K562 (cell line): ENCODE measurements around the gene RBM20. TPM values are rescaled to one million over a fixed set of nuclear protein-coding genes. Genes with fewer than 3 reads are reported as not detected.
"Not testable (repeated sequence)": the region's sequence is repeated elsewhere in the genome, so short reads cannot be mapped to it uniquely, and the experiment has no call there.

Experiments
- ATAC-seq: fragments of 200-7000 bp; cut with Tn5 transposase; 3 replicates; pipeline ENCODE4 v1.9.1; 2020; ENCODE audit warnings: moderate library complexity
- BruUV-seq: library from RNA; stranded (reverse); fragments of 400-500 nt; replicated peaks from 2 replicates; lab custom pipeline; 2021; lab: Mats Ljungman, UMichigan
- CTCF ChIA-PET: fragments of 300-600 bp; formaldehyde crosslinking; extraction: SDS; loops from one replicate; lab custom pipeline; 2021; ENCODE audit warnings: low intra/inter-chr PET ratio; lab: Yijun Ruan, JAX
- POLR2A ChIA-PET: fragments of 300-600, 350-650 bp; sonication (Branson Sonifier 250); formaldehyde crosslinking; extraction: SDS; loops from one replicate; lab custom pipeline; 2021; ENCODE audit warnings: antibody characterized with exemption, inconsistent platforms; lab: Yijun Ruan, JAX
- DNase-seq, 4 experiments: peaks; one replicate each; pipeline versions ENCODE4 v3.0.0 to v3.0.0-alpha.2; 2011 to 2018; ENCODE audit warnings: low spot score in 3 of 4, mixed read lengths in 3 of 4; ENCODE audit errors: extremely low read depth in 1 of 4
- FAIRE-seq: peaks from 2 replicates; lab custom pipeline; 2011; peaks lifted over from hg19 to GRCh38; lab: Jason Lieb, UNC
- H2AFZ ChIP-seq: 2 replicates; pipeline ENCODE4 v1.6.0; 2011; ENCODE audit warnings: low read depth, low read length, control low read depth, inconsistent platforms
- H3K27ac ChIP-seq: fragments of 200-600 bp; 3 replicates; pipeline ENCODE4 v1.8.0; 2011; ENCODE audit warnings: low read depth, mild to moderate bottlenecking, control low read depth, inconsistent platforms, low read length, moderate library complexity, mixed read lengths; ENCODE audit errors: extremely low read depth
- H3K27me3 ChIP-seq, 2 experiments: fragments of 300-600 bp in 1 of 2; 2 replicates in 1 of 2; 3 replicates in 1 of 2; pipeline versions ENCODE4 v1.6.0 to v1.8.0; 2011; ENCODE audit warnings: inconsistent platforms in 2 of 2, low read length in 2 of 2, mild to moderate bottlenecking in 1 of 2, mixed read lengths in 1 of 2, moderate library complexity in 1 of 2; ENCODE audit not compliant: control insufficient read depth in 2 of 2, insufficient read depth in 2 of 2
- H3K36me3 ChIP-seq: fragments of 300-600 bp; 3 replicates; pipeline ENCODE4 v1.8.0; 2011; ENCODE audit warnings: mild to moderate bottlenecking, low read length, inconsistent platforms; ENCODE audit not compliant: control insufficient read depth, insufficient read depth
- H3K4me1 ChIP-seq, 2 experiments: fragments of 200-600 bp in 1 of 2; replicated peaks in 1 of 2; 2 replicates in 1 of 2; 3 replicates in 1 of 2; pipeline versions ENCODE4 v1.5.1 to v1.8.0; 2011; ENCODE audit warnings: inconsistent platforms in 2 of 2, low read length in 2 of 2, mild to moderate bottlenecking in 1 of 2, mixed read lengths in 1 of 2, moderate library complexity in 1 of 2; ENCODE audit not compliant: control insufficient read depth in 2 of 2, insufficient read depth in 2 of 2
- H3K4me2 ChIP-seq: 2 replicates; pipeline ENCODE4 v1.6.1; 2011; ENCODE audit warnings: low read length, control low read depth, inconsistent platforms, mixed read lengths; ENCODE audit not compliant: insufficient read depth
- H3K4me3 ChIP-seq: fragments of 200-600 bp; sonication (generic), shearing (Covaris generic); 2 replicates; pipeline ENCODE4 v1.5.1; 2016; ENCODE audit warnings: control low read depth, inconsistent platforms
- H3K79me2 ChIP-seq: fragments of 200-600 bp; 3 replicates; pipeline ENCODE4 v1.8.0; 2011; ENCODE audit warnings: low read length, inconsistent platforms; ENCODE audit not compliant: control insufficient read depth, insufficient read depth
- H3K9ac ChIP-seq, 2 experiments: 2 replicates each; pipeline versions ENCODE4 v1.6.0 to v1.6.1; 2011; ENCODE audit warnings: low read depth in 2 of 2, low read length in 2 of 2, control low read depth in 1 of 2, inconsistent platforms in 1 of 2, mild to moderate bottlenecking in 1 of 2, mixed read lengths in 1 of 2; ENCODE audit not compliant: insufficient read depth in 1 of 2
- H3K9me1 ChIP-seq: one replicate; pipeline ENCODE4 v1.6.0; 2011; ENCODE audit warnings: inconsistent platforms, mild to moderate bottlenecking, low read length, moderate library complexity; ENCODE audit not compliant: control insufficient read depth, insufficient read depth
- H3K9me3 ChIP-seq: replicated peaks from 2 replicates; pipeline ENCODE4 v1.5.1; 2011; ENCODE audit warnings: low read depth, low read length, inconsistent platforms; ENCODE audit not compliant: control insufficient read depth, insufficient read depth
- H4K20me1 ChIP-seq: replicated peaks from 2 replicates; pipeline ENCODE4 v1.6.1; 2011; ENCODE audit warnings: low read length, inconsistent platforms, mixed read lengths; ENCODE audit not compliant: control insufficient read depth, insufficient read depth
- ATF7 ChIP-seq: fragments of 450-650 bp; IDR thresholded peaks from 2 replicates; pipeline ENCODE4 v1.7.1; 2014; ENCODE audit warnings: mild to moderate bottlenecking, moderate library complexity
- BHLHE40 ChIP-seq: IDR thresholded peaks from 2 replicates; pipeline ENCODE4 v1.6.1; 2011; ENCODE audit warnings: low read length, improper control_type of control experiment
- C11orf30 ChIP-seq: fragments of 450-650 bp; IDR thresholded peaks from 2 replicates; pipeline ENCODE4 v1.6.1; 2016; ENCODE audit warnings: low read depth, mild to moderate bottlenecking
- FOSL1 ChIP-seq: fragments of 200-800 bp; sonication (Bioruptor generic); conservative IDR thresholded peaks from 2 replicates; pipeline ENCODE4 v1.6.1; 2016; ENCODE audit warnings: missing genetic modification characterization, missing compliant biosample characterization
- MYC ChIP-seq, 2 experiments: fragments of 250-450 bp in 1 of 2; sonication (Bioruptor Pico) in 1 of 2; IDR thresholded peaks; 2 replicates each; pipeline versions ENCODE4 v1.5.1 to v1.6.1; 2012 to 2021; ENCODE audit warnings: low read depth in 2 of 2, borderline replicate concordance in 1 of 2, improper control_type of control experiment in 1 of 2, low read length in 1 of 2, mild to moderate bottlenecking in 1 of 2, moderate library complexity in 1 of 2
- SNIP1 ChIP-seq: fragments of 450-650 bp; IDR thresholded peaks from 2 replicates; pipeline ENCODE4 v1.7.1; 2017; ENCODE audit warnings: low read depth, mild to moderate bottlenecking
- SOX6 ChIP-seq: fragments of 450-650 bp; IDR thresholded peaks from 2 replicates; pipeline ENCODE4 v1.6.1; 2014; ENCODE audit warnings: mild to moderate bottlenecking
- SP1 ChIP-seq: sonication (generic); formaldehyde crosslinking; IDR thresholded peaks from 2 replicates; pipeline ENCODE4 v1.8.1; 2022; ENCODE audit warnings: mild to moderate bottlenecking, missing genetic modification reagents
- SREBF1 ChIP-seq: fragments of 150-350 bp; IDR thresholded peaks from 2 replicates; pipeline ENCODE4 v1.6.1; 2014; ENCODE audit warnings: antibody characterized with exemption, low read depth, low read length, borderline replicate concordance
- ZNF316 ChIP-seq: fragments of 450-650 bp; IDR thresholded peaks from 2 replicates; pipeline ENCODE4 v1.6.1; 2016
- WGBS: fragments of 100-300 bp; shearing (Covaris generic); methylation state at CpG from one replicate; pipeline ENCODE4 v1.1.6; 2016; ENCODE audit warnings: low coverage, mixed read lengths; ENCODE audit not compliant: insufficient coverage; ENCODE audit errors: missing lambda C conversion rate; 5-methylcytosine and 5-hydroxymethylcytosine counted together
- in situ Hi-C: fragments of 300-500 bp; cut with MboI; formaldehyde crosslinking; loops from 4 replicates; pipeline ENCODE4 v1.15.0; 2018; ENCODE audit warnings: inconsistent platforms, mixed read lengths
- intact Hi-C: fragments of 100-400 bp; cut with micrococcal nuclease; formaldehyde crosslinking; loops from 2 replicates; pipeline ENCODE4 v1.14.2; 2022
- polyA plus RNA-seq, 8 experiments: library from polyadenylated mRNA; depleted of rRNA in 4 of 8; stranded (reverse) in 5 of 8; unstranded in 3 of 8; fragments of >200 nt; fragmentation: Nextera tagmentation in 2 of 8; fragmentation: Illumina TruSeq in 1 of 8; extraction: Ambion mirVana in 2 of 8; extraction: Trizol in 1 of 8; gene quantifications; 2 replicates each; pipeline versions ENCODE4 v1.2.1 to v1.2.3, GENCODE V29; 2011 to 2014; ENCODE audit warnings: inconsistent platforms in 1 of 8, missing spikeins in 1 of 8
- total RNA-seq, 7 experiments: library from RNA; depleted of rRNA in 6 of 7; stranded (reverse); fragments of >200 nt in 6 of 7; fragmentation: Illumina TruSeq in 2 of 7; extraction: Trizol in 2 of 7; gene quantifications; 2 replicates each; pipeline versions ENCODE4 v1.2.1 to v1.2.3, GENCODE V29; 2011 to 2021; ENCODE audit warnings: low replicate concordance in 1 of 7
- TF ChIP-seq, protein P1 (sequence below): fragments of 250-450 bp; sonication (Bioruptor Pico); IDR thresholded peaks from 2 replicates; pipeline ENCODE4 v1.8.0; 2021; ENCODE audit warnings: mild to moderate bottlenecking, moderate library complexity
- TF ChIP-seq, protein P2 (sequence below): fragments of 450-650 bp; IDR thresholded peaks from 2 replicates; pipeline ENCODE4 v1.6.1; 2016

Gene RBM20
- total and polyA plus RNA-seq, 9 of the 15 experiments (the other 6 are each of a cell fraction or from before 2014, with no cell fraction given), result 0.63 to 5.7 (median 3.2) TPM

DNA sequence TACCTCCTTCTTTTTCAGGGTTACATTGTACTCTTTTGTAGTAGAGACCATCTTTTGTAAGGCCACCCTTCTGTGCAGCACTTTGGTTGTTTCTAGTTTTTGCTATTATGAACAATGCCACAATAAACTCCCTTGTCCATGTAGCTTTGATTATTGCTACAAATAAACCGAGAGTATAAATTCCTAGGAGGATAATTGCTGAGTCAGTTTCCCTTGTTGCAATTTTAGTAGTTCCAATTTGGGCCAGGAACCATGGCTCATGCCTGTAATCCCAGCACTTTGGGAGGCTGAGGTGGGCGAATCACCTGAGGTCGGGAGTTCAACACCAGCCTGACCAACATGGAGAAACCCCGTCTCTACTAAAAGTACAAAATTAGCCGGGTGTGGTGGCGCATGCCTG is 4.3 kb upstream of the RBM20 start:
- in situ Hi-C loops, H3K27me3 ChIP-seq, intact Hi-C loops, H3K9ac ChIP-seq, H3K27ac ChIP-seq, H3K4me3 ChIP-seq, DNase-seq, H3K36me3 ChIP-seq, H3K79me2 ChIP-seq, H3K9me1 ChIP-seq, H2AFZ ChIP-seq, H4K20me1 ChIP-seq, H3K9me3 ChIP-seq, FAIRE-seq, BruUV-seq, ATAC-seq, CTCF ChIA-PET, H3K4me2 ChIP-seq: not testable (repeated sequence)
- peaks cover 11 to 14% of the 10 kb centered on the region in 2 experiments; a peak in 4 of 5 replicates for H3K4me1 ChIP-seq
- POLR2A ChIA-PET, result interaction anchor here (0.6 to 0.9 kb wide), 2 partner anchors 10 to 37 kb away, joined by 3 read pairs; no protein-coding TSS in a partner anchor
- 82% methylated on average over 2 of the region's 6 CpGs for WGBS
- TF ChIP-seq C11orf30 (peak; percentile 56; the same call in 1 of the 2 replicates), ZNF316 (peak; percentile 81)

DNA sequence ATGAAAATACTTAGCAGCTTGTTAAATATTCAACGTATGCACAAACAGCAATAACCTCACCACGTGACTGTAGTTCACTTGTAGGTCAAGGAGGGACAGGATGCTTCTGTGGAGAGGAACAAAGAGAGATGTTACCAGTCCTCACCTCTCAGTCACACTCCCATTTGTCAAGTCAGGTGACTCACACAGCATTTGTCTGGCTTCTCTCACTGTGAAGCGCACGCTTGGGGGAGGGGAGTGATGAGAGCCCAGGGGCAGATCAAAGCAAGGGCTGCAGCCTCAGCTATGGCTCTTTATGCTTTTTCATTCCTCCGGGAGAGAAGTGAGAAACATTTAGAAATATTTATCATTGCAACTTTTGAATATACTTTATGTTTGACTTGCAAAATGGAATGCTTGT is 2.9 kb upstream of the RBM20 start:
- H3K4me1 ChIP-seq, result peaks cover 11 to 14% of the 10 kb centered on the region in 2 experiments; a peak in 4 of 5 replicates
- intact Hi-C loops (no loop called here), in situ Hi-C loops (no loop called here)
- H2AFZ ChIP-seq, result peak overlapping the region; percentile 74
- peak overlapping the region; percentile 22; the same call in 1 of the 3 replicates for H3K27ac ChIP-seq
- no peaks in the 10 kb centered on the region for H3K36me3 ChIP-seq
- FAIRE-seq, result peak; percentile 94
- no TSS peak for BruUV-seq
- POLR2A ChIA-PET, result no interaction called here
- H3K27me3 ChIP-seq, result no peaks in the 10 kb centered on the region
- CTCF ChIA-PET, result interaction anchor here (0.7 kb wide), 1 partner anchor 31 kb away, joined by 3 read pairs; no protein-coding TSS in a partner anchor
- H4K20me1 ChIP-seq, result no peaks in the 10 kb centered on the region
- H3K4me3 ChIP-seq, result no peak overlapping the region
- H3K9ac ChIP-seq, result no peak overlapping the region
- DNase-seq, result peak; percentile 41 to 83 (median 60)
- no peaks in the 10 kb centered on the region for H3K9me3 ChIP-seq
- peak; percentile 70 for ATAC-seq
- H3K79me2 ChIP-seq, result peaks cover 21% of the 10 kb centered on the region
- 2% methylated on average over 5 of the region's 5 CpGs for WGBS
- H3K4me2 ChIP-seq, result peak overlapping the region; percentile 22
- no peaks in the 10 kb centered on the region for H3K9me1 ChIP-seq
- TF ChIP-seq FOSL1 (tag) (peak; percentile 67), SOX6 (peak; percentile 90), SNIP1 (no peak), SREBF1 (no peak), MYC (IDR thresholded peaks at IDR 0.05; ENCODE audit: low read depth, low read length) (0 out of 2 replicates have a peak, but pooled peaks have one; percentile 32), MYC (CRISPR knock-in tag; IDR thresholded peaks at IDR 0.05; ENCODE audit: borderline replicate concordance, low read depth) (no peak), SP1 (CRISPR knock-in tag) (peak; percentile 18; the same call in 1 of the 2 replicates), ATF7 (0 out of 2 replicates have a peak, but pooled peaks have one; percentile 19), BHLHE40 (peak; percentile 89)
- TF ChIP-seq, protein P1, sequence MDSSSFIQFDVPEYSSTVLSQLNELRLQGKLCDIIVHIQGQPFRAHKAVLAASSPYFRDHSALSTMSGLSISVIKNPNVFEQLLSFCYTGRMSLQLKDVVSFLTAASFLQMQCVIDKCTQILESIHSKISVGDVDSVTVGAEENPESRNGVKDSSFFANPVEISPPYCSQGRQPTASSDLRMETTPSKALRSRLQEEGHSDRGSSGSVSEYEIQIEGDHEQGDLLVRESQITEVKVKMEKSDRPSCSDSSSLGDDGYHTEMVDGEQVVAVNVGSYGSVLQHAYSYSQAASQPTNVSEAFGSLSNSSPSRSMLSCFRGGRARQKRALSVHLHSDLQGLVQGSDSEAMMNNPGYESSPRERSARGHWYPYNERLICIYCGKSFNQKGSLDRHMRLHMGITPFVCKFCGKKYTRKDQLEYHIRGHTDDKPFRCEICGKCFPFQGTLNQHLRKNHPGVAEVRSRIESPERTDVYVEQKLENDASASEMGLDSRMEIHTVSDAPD (CRISPR knock-in tag), result no peak
- TF ChIP-seq, protein P2, sequence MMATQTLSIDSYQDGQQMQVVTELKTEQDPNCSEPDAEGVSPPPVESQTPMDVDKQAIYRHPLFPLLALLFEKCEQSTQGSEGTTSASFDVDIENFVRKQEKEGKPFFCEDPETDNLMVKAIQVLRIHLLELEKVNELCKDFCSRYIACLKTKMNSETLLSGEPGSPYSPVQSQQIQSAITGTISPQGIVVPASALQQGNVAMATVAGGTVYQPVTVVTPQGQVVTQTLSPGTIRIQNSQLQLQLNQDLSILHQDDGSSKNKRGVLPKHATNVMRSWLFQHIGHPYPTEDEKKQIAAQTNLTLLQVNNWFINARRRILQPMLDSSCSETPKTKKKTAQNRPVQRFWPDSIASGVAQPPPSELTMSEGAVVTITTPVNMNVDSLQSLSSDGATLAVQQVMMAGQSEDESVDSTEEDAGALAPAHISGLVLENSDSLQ, result peak; percentile 59
